CD14-positive monocyte (primary cell): ENCODE results near the gene KRTAP3-1. TPM values are rescaled to one million over a fixed set of nuclear protein-coding genes. Genes with fewer than 3 reads are reported as not detected.

Source experiments
- DNase-seq, 3 donors: peaks; one replicate each; pipeline ENCODE4 v3.0.0-alpha.2; 2011 to 2022
- H2AFZ ChIP-seq: 2 replicates; pipeline ENCODE4 v1.6.0; 2012; ENCODE audit warnings: mild to moderate bottlenecking, low read depth, low read length, inconsistent platforms; ENCODE audit not compliant: insufficient read depth, poor library complexity, severe bottlenecking
- H3K27ac ChIP-seq, 2 donors: 1 replicate in 1 of 2; 2 replicates in 1 of 2; pipeline ENCODE4 v1.5.1; 2012 to 2013; ENCODE audit warnings: low read length in 2 of 2, control low read depth in 1 of 2, inconsistent platforms in 1 of 2, low read depth in 1 of 2, mild to moderate bottlenecking in 1 of 2
- H3K27me3 ChIP-seq, 2 donors: one replicate each; pipeline versions ENCODE4 v1.6.0 to v1.6.1; 2011 to 2013; ENCODE audit warnings: low read length in 2 of 2; ENCODE audit not compliant: control insufficient read depth in 2 of 2, insufficient read depth in 2 of 2
- H3K36me3 ChIP-seq, 2 donors: replicated peaks in 1 of 2; 1 replicate in 1 of 2; 2 replicates in 1 of 2; pipeline versions ENCODE4 v1.5.1 to v1.6.1; 2012 to 2013; ENCODE audit warnings: low read length in 2 of 2, control low read depth in 1 of 2, inconsistent platforms in 1 of 2, mild to moderate bottlenecking in 1 of 2; ENCODE audit not compliant: insufficient read depth in 2 of 2, control insufficient read depth in 1 of 2
- H3K4me1 ChIP-seq, 2 donors: 1 replicate in 1 of 2; 2 replicates in 1 of 2; pipeline versions ENCODE4 v1.5.1 to v1.6.1; 2012 to 2013; ENCODE audit warnings: low read length in 2 of 2, control low read depth in 1 of 2, inconsistent platforms in 1 of 2, mild to moderate bottlenecking in 1 of 2, moderate library complexity in 1 of 2; ENCODE audit not compliant: insufficient read depth in 2 of 2, control insufficient read depth in 1 of 2
- H3K4me2 ChIP-seq: replicated peaks from 2 replicates; pipeline ENCODE3; 2012; ENCODE audit warnings: low read length, moderate library complexity, mild to moderate bottlenecking; ENCODE audit not compliant: poor library complexity, severe bottlenecking; ENCODE audit errors: extremely low read depth
- H3K4me3 ChIP-seq, 3 experiments: fragments of 200-600 bp in 1 of 3; sonication (generic) in 1 of 3; replicated peaks in 1 of 3; 1 replicate in 2 of 3; 2 replicates in 1 of 3; pipeline ENCODE4 v1.5.1; 2011 to 2013; ENCODE audit warnings: low read length in 3 of 3, mild to moderate bottlenecking in 3 of 3, control low read depth in 2 of 3, low read depth in 2 of 3, inconsistent platforms in 1 of 3, moderate library complexity in 1 of 3
- H3K79me2 ChIP-seq: 2 replicates; pipeline ENCODE4 v1.6.0; 2012; ENCODE audit warnings: mild to moderate bottlenecking, control low read depth, inconsistent platforms, low read length, moderate library complexity; ENCODE audit not compliant: insufficient read depth
- H3K9ac ChIP-seq: 2 replicates; pipeline ENCODE4 v1.6.0; 2017; ENCODE audit warnings: low read length, mild to moderate bottlenecking; ENCODE audit not compliant: insufficient read depth, poor library complexity, severe bottlenecking
- H3K9me3 ChIP-seq, 2 donors: replicated peaks in 1 of 2; 1 replicate in 1 of 2; 2 replicates in 1 of 2; pipeline versions ENCODE4 v1.5.1 to v1.6.1; 2012 to 2013; ENCODE audit warnings: low read length in 2 of 2, control low read depth in 1 of 2; ENCODE audit not compliant: control insufficient read depth in 1 of 2, insufficient read depth in 1 of 2
- H4K20me1 ChIP-seq: 2 replicates; pipeline ENCODE4 v1.6.0; 2012; ENCODE audit warnings: mild to moderate bottlenecking, low read length, control low read depth, moderate library complexity; ENCODE audit not compliant: insufficient read depth
- H3K27ac Mint-ChIP-seq, 7 donors: one replicate each; pipeline ENCODE4 v1.8.0; 2020; ENCODE audit warnings: mild to moderate bottlenecking in 7 of 7, mixed read lengths in 7 of 7, moderate library complexity in 6 of 7, inconsistent platforms in 2 of 7
- H3K27me3 Mint-ChIP-seq, 3 donors: one replicate each; pipeline ENCODE4 v1.8.0; 2021 to 2022; ENCODE audit warnings: low read depth in 3 of 3, mild to moderate bottlenecking in 3 of 3, mixed read lengths in 3 of 3, moderate library complexity in 3 of 3, inconsistent platforms in 1 of 3
- H3K36me3 Mint-ChIP-seq, 2 donors: one replicate each; pipeline ENCODE4 v1.8.0; 2020; ENCODE audit warnings: mixed read lengths in 2 of 2, inconsistent platforms in 1 of 2, mild to moderate bottlenecking in 1 of 2
- H3K4me1 Mint-ChIP-seq: one replicate; pipeline ENCODE4 v1.8.0; 2020; ENCODE audit warnings: mild to moderate bottlenecking, mixed read lengths
- H3K4me3 Mint-ChIP-seq, 2 donors: one replicate each; pipeline ENCODE4 v1.8.0; 2020; ENCODE audit warnings: mild to moderate bottlenecking in 2 of 2, mixed read lengths in 2 of 2, moderate library complexity in 1 of 2
- H3K9me3 Mint-ChIP-seq, 7 donors: one replicate each; pipeline ENCODE4 v1.8.0; 2020 to 2022; ENCODE audit warnings: mixed read lengths in 7 of 7, mild to moderate bottlenecking in 6 of 7, moderate library complexity in 6 of 7, inconsistent platforms in 2 of 7
- WGBS: methylation state at CpG from one replicate; pipeline ENCODE4 v1.1.5; 2013; ENCODE audit warnings: missing lambda C conversion rate; ENCODE audit not compliant: insufficient coverage; 5-methylcytosine and 5-hydroxymethylcytosine counted together
- intact Hi-C, 2 donors: fragments of 100-400 bp; cut with micrococcal nuclease; formaldehyde crosslinking; loops; one replicate each; pipeline versions ENCODE4 v1.15.0 to v1.15.1; 2023
- polyA plus RNA-seq, 3 donors: library from polyadenylated mRNA; depleted of rRNA in 1 of 3; unstranded in 2 of 3; stranded (reverse) in 1 of 3; fragments of 300-500 nt in 2 of 3; fragments of >200 nt in 1 of 3; fragmentation: Illumina TruSeq in 2 of 3; gene quantifications; 1 replicate in 2 of 3; 2 replicates in 1 of 3; pipeline ENCODE4 v1.2.3, GENCODE V29; 2012 to 2021
- TF ChIP-seq, protein P1 (sequence below): fragments of 200-600 bp; IDR thresholded peaks from one replicate; pipeline ENCODE4 v1.8.0; 2022; ENCODE audit warnings: antibody characterized with exemption, mild to moderate bottlenecking

Gene KRTAP3-1
- polyA plus RNA-seq, 3 donors: not detected

DNA sequence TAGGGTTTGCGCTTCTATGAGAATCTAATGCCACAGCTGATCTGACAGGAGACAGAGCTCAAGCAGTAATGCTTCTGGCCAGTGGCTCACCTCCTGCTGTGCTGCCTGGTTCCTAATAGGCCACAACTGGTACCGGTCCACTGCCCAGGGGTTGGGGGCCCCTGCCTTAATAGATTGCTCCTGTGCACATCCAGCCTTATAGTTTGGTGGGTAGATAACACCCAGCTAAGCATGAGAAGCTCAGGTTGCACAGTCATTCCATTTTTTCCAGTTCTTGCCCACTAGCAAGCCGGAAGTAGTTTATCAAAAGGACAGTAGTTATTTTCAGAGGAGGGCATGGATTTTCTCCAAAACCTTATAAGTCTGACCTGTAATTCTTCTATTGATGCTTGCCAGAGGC is 10.5 kb upstream of the KRTAP3-1 start:
- intact Hi-C loops: no loop called here
- no peaks in the 10 kb centered on the region for H4K20me1 ChIP-seq
- Mint-ChIP-seq H3K27ac (no peak overlapping the region), H3K36me3 (no peaks in the 10 kb centered on the region), H3K4me1 (no peaks in the 10 kb centered on the region), H3K27me3 (peaks cover 0 to 2% (median 2%) of the 10 kb centered on the region in 3 donors), H3K4me3 (no peak overlapping the region), H3K9me3 (peaks cover 0 to 6% (median 0%) of the 10 kb centered on the region in 7 donors)
- no peak overlapping the region for H3K27ac ChIP-seq
- H3K27me3 ChIP-seq: no peaks in the 10 kb centered on the region
- H3K4me1 ChIP-seq: no peaks in the 10 kb centered on the region
- no peak overlapping the region for H3K4me2 ChIP-seq
- H3K79me2 ChIP-seq: no peaks in the 10 kb centered on the region
- no peak overlapping the region for H2AFZ ChIP-seq
- no peaks in the 10 kb centered on the region for H3K9me3 ChIP-seq
- H3K9ac ChIP-seq: no peak overlapping the region
- 100% methylated on average over 1 of the region's 3 CpGs for WGBS
- no peak overlapping the region for H3K4me3 ChIP-seq
- no peak for DNase-seq
- TF ChIP-seq, protein P1, sequence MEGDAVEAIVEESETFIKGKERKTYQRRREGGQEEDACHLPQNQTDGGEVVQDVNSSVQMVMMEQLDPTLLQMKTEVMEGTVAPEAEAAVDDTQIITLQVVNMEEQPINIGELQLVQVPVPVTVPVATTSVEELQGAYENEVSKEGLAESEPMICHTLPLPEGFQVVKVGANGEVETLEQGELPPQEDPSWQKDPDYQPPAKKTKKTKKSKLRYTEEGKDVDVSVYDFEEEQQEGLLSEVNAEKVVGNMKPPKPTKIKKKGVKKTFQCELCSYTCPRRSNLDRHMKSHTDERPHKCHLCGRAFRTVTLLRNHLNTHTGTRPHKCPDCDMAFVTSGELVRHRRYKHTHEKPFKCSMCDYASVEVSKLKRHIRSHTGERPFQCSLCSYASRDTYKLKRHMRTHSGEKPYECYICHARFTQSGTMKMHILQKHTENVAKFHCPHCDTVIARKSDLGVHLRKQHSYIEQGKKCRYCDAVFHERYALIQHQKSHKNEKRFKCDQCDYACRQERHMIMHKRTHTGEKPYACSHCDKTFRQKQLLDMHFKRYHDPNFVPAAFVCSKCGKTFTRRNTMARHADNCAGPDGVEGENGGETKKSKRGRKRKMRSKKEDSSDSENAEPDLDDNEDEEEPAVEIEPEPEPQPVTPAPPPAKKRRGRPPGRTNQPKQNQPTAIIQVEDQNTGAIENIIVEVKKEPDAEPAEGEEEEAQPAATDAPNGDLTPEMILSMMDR: no peak
- no peaks in the 10 kb centered on the region for H3K36me3 ChIP-seq

DNA sequence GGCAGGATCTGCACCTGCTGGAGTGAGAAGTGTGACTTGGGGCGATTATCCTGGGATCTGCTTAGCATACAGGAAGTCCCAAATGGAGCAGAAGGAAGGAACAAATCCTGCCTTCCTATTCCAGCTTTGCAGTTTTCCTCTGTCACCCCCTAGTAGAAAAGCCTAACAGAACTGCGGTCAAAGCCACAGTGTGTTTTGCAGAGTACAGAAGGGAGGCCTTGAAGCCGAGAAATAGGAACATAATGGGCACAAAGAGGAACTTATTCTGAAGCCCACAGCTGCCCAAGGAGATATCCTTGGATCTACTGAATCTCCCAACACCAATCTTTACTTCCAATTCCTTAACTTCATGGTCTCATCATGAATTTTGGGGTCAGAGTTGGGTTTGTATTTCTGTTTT is 9.6 kb upstream of the KRTAP3-1 start:
- Histone ChIP-seq H3K27me3 (no peaks in the 10 kb centered on the region), H3K4me2 (no peak overlapping the region), H3K4me1 (no peaks in the 10 kb centered on the region), H3K9ac (no peak overlapping the region), H3K36me3 (no peaks in the 10 kb centered on the region), H3K27ac (no peak overlapping the region), H4K20me1 (no peaks in the 10 kb centered on the region), H2AFZ (no peak overlapping the region), H3K79me2 (no peaks in the 10 kb centered on the region), H3K9me3 (no peaks in the 10 kb centered on the region), H3K4me3 (no peak overlapping the region)
- Mint-ChIP-seq H3K27ac (no peak overlapping the region), H3K4me3 (no peak overlapping the region), H3K9me3 (peaks cover 0 to 6% (median 0%) of the 10 kb centered on the region in 7 donors), H3K27me3 (peaks cover 0 to 2% (median 2%) of the 10 kb centered on the region in 3 donors), H3K4me1 (no peaks in the 10 kb centered on the region), H3K36me3 (no peaks in the 10 kb centered on the region)
- DNase-seq: no peak
- TF ChIP-seq, protein P1: no peak
- intact Hi-C loops: no loop called here
- WGBS: no CpG with 5 or more reads among the region's 3 CpGs
